NCI-H1105 treated with DMSO at 0.1 percent for 48 hours (cell line): ENCODE data around the gene HS3ST3B1.

Experiments used
- DNase-seq: peaks from one replicate; lab custom pipeline; 2025; lab: John Stamatoyannopoulos, UW

HS3ST3B1 gene

DNA sequence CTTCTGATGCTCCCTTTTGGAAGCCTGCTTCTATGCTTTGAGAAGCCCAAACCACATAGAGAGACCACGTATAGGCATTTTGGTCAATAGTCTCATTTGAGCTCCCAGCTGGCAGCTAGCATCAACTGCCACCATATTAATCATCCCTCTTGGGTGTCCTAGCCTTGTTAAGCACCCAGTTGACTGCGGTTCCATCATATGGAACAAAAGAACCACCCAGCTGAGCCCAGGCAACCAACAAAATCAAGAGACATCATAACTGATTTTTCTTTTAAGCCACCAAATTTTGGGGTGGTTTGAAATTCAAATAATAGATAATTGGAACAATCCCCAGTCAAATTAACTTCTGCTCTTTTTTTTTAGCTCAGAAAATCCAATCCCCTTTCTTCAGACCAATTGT, 53.9 kb downstream of the HS3ST3B1 start:
- no peak for DNase-seq

DNA sequence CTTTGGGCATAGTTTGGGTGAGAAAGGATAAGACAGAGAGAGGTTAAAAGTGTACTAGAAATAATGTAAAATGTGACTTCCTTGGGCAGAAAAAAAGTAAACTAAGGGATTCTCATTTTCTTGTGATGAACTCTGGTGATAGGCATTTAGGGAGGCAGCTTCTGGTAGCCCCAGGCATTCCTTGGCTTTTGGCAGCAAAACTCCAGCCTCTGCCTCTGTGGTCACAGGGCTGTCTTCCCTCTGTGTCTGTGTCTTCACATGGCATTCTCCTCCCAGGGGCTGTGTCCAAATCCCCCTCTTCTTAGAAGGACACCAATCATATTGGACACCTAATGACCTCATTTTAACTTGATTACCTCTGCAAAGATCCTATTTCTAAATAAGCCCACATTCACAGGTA, 54.7 kb downstream of the HS3ST3B1 start:
- no peak for DNase-seq

DNA sequence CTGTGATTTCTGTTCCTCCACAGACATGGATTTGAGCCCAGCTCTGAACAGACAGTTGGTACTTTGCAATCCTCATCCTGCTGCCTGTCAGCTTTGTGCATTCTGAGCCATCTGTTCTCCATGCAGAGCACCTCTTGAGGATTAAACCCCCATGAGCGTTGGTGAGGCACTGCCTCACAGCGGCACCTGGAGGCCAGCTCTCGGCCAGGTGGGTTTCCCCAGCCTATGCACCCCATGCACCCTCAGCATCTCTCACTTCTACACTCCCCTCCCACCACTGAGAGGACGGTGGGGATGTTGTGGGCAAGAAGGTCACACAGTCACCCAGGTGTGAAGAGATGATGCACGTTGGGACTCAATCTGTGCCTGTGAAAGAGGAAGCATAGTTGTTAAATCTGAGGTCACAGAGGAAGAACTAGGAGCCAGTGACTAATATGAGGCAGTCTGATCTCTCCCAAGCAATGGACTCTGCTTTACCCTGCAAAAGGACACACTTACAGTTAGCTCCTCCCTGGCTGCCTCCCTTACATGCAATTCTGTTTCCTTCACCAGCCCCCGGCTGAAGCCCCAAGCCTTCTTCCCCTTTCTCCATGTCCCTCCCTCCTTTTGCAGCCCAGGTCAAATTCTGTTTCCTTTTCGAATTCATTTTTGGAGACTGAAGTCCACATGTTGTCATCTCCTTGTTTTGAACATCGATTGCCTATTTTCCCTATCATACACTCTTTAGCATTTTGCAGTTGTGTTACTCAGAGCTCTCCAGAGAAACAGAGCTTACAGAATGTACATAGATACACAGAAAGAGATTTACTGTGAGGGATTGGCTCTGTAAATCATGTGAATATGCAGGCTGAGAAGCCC, 58.5 kb downstream of the HS3ST3B1 start:
- DNase-seq, result no peak

DNA sequence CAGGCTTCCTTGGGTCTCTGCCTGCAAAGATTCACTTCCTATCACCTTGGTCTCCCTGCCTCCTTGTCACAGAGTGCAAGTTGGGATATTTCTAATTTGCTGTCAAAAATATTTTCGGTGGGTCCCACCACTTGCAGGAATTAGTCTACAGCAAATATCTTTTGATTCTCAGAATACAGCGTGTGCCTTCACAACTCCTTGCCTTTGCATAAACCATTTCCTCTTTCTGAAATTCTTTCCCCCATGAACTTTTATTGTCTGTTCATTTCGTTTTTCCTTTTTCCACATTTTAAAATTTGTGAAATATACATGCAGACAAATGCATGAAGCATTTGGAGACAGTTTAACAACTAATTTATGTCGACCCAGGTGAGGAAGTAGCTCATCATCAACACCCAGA, 60.0 kb downstream of the HS3ST3B1 start:
- no peak for DNase-seq

DNA sequence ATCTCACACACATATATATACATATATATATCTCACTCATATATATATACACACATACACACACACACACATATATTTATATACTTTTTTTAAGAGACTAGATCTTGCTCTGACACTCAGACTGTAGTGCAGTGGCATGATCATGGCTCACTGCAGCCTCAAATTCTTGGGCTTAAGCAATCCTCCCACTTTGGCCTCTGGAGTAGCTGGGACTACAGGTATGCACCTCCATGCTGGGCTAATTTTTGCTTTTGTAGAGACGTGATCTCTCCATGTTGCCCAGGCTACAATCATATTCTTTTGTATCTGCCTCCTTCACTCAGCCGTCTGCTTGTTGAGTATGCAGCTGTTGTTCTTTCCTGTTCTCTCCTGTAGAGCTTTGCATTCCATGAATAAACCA, 60.6 kb downstream of the HS3ST3B1 start:
- DNase-seq, result no peak

DNA sequence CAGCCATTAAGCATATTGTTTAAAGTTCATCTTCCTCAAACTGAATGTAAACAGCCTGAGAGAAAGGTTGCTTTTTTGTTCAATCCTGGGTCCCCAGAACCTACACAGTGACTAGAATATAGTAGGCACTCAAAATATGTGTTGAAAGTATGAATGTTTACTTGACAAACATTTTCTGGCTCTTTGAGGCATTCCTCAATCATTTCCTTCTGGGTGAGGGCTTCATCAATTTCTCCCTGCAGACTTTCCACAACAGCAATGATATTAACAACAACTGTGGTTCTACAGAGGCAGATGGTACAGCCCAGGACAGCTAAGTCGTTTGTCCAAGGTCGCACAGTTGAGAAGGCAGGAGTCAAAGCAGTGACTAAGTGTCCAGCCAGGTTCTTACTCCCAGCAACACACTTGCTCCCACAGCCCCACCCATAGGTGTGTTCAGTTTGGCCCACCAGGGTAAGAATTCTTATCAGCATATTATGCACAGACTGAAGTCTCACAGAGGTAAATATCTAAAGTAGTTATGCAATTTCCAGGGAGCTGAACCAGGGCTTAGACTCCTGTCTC, 61.1 kb downstream of the HS3ST3B1 start:
- DNase-seq, result no peak

DNA sequence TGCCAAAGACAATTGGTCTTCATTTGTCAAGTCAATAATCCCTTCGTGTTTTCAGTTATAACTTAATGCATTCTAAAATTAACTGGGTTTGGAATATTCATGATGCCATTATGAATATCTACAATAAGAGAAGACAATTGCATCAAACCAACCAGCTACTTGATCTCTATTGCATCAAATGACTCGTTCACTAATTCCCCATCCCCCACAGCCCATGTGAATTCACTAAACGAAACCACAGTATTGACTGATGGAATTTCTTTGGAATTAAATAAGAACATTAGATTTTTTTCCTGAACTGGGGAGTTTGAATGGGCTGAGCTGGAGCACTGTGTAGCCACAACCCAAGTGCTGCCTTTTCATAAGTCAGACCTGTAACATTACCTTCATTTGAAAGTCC, 65.3 kb downstream of the HS3ST3B1 start:
- no peak for DNase-seq

DNA sequence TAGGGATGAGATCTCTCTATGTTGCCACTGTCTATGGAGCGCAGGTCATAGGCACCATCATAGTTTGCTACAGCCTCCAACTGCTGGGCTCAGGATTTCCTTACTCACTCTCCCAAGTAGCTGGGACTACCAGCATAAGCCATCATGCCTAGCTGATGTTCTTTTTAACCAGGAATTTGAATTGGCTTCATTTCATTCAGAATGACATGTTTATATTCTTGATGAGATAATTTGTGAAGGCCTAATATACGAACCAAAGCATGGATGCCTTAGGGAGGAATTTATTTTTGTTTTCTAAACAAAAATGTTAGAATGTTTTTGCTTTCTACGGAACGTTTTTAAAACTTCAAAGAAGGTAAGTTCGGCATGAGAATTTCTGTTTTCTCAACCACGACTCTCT, 71.6 kb downstream of the HS3ST3B1 start:
- no peak for DNase-seq

DNA sequence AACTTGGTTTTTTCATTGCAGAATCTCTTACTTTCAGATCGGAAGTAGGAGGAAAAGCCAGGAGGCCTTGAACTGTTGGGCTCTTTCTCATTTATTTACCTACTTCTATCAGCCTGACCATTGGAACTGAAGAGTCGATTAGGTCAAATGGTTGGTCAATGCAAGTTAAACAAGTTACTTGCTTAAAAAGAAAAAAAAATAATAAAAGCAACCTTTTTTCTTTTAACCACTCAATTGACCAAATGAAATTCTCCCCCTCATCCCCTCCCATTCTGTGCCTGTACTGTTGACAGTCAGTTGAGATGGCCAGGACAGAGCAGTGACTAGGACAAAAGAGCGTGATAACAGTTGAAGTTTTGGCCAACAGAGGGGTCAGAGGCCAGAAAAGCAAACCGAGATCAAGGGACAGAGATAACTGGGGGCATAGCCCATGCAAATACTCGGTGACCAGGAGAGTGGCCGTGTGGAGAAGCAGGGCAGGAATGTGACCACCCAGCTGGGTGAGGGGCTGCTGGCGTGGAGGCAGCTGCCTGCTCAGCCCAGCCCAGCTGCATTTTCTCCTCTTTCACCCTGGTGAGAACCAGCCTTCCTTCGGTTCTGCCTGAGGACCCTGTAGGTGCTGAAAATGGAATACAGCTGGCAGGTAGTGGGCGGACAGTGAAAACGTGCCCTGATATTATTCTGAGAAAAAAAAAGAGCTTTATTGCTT, 72.2 kb downstream of the HS3ST3B1 start:
- DNase-seq, result no peak

DNA sequence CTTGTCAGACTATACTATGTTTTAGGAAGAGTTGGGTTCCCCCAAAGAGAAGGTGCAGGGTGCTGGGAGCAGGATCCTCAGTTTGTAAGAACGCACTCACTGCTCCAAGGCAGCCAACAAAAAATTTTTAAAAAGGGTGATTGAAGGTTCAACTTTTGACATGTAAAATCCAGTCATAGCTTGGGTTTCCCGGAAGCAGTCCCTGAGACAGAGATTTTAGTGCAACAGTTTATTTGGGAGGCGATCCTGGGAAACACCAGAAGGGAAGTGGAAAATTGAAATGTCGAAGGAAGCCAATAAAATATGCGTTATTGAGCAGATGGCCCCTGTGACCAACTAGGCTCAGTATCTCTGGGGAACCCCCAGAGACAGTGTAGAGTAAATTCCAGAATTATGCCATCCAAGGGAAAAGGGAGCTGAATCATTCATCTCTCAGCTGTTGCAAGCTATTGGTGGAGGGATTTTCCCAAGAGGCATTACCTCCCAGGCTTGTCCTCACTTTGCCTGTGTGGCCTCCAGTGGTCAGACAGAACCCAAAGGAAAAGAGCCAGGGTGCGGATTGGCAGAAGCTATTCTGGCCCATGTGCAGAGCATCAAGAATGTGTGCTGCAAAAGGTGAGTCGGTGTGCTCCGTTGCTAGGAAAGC, 72.9 kb downstream of the HS3ST3B1 start:
- DNase-seq, result no peak

DNA sequence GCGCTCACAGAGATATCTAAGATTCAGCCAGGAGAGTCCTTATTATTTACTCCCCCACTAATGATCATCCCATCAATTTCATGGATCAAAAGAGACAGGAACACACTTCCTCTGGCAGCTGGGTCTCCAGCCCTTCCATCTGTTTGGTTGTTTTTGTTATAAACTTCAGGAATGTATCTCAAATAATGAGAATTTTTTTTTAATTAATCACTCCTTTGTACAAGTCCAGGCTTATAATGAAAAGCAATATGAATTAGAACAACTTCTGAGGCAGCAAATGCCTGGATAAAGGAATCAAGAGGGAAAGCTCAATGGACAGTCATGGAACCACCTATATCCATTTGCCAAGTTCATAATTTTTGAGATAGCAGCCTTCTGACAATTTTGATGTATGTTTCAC, 73.4 kb downstream of the HS3ST3B1 start:
- no peak for DNase-seq

DNA sequence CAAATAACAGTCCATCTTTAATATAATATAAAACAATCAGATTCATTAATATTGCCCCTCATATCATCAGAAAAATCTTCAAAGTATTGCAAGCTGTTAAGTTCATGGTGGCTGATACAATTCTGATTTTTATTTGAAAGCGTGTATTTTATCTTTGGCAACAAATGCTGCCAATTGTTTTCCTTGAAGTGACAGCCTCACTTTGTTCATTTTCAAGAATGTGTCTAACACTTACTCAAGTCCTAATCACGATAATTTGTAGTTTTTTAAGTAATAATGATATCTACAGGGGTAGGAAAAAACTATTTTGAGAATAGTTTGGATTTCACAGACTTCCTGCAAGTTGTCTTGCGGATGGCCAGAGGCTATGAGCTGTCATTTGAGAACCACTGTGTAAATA, 75.8 kb downstream of the HS3ST3B1 start:
- DNase-seq, result no peak

DNA sequence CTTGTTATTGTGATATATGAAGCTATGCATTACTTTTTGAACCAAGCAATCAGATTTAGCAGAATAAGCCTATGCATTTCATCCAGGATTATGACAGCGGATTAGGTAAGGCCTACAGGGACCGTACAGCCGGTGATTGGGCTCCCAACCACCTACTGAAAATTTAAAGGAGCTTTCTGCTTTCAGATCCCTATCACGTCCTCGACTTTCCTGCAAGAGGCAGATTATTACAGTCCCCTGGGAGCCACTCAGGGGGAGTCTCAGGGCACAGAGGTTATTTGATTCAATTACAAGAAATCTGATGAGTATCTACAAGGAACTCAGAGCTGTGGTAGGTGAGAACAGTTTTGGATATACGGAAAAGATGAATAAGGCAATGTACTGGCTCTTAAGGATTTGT, 80.7 kb downstream of the HS3ST3B1 start:
- DNase-seq, result no peak

DNA sequence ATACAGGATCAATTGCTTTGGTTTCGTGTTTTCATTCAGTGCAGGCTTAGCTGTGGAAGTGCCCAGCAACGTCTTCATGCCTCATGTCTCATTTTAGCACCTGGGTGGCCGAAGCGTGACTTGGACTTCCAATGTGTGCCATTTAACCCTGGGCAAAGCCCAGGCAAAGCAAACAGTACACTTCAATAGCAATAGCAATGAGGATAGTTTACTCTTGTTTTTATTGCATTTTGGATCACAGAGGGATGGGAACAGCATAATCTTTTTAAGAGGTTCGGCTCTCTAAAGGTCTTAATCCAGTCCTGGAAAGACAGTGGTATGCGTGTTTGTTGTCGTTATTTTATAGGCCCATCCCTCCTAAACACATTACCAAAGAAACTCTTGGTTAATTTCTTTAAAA, 86.2 kb downstream of the HS3ST3B1 start:
- DNase-seq, result no peak

DNA sequence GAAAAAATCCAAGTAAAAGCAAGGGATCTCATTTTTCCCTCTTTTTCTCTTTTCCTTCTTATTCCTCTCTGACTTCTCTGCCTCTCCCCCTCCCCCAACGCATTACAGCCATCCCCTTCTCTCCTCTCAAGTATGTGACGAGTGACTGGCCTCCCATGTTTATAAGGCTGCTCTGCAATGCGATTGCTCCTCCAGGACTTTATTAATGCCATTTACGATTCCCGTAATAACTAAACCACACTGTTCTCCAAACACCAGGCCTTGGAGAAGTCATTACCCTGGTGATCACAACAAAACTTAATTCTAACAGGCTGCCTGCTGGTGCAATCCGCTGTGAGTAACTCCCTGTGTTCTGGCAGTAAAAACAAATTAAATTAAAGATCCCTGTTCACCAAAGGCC, 88.8 kb downstream of the HS3ST3B1 start:
- no peak for DNase-seq

DNA sequence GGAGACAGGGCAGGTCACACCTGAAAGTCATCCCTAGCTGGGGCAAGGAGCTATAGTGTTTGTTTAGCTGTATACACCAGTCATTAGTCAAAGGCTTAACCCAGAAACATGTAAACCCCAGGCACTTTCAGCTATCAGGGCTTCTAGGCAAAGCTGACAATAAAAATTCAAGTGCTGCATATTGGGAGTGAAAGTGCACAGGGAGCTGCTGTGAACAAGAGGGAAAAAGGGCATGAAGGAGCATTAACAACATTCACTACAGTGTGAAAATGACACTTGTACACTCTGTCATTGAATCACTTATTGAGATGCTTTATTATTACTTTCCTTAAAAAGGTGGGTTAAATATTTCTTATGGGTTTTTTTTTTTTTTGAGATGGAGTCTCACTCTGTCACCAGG, 92.8 kb downstream of the HS3ST3B1 start:
- DNase-seq, result no peak

DNA sequence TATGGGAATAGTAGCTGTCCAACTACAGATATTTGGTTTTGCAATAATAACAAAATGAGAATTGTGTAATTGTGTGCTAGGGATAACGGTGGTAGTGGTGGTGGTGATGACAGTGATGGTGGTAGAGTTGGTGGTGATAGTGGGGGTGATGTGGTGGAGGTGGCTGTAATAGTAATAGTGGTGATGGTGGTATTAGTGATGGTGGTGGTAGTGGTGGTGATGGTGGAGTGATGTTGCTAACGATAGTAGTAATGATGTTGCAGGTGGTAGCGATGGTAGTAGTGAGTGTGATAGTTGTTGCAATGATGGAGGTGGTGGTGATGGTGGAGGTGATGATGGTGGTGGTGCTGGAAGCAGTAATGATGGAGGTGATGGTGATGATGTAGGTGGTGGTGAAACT, 94.4 kb downstream of the HS3ST3B1 start:
- no peak for DNase-seq

DNA sequence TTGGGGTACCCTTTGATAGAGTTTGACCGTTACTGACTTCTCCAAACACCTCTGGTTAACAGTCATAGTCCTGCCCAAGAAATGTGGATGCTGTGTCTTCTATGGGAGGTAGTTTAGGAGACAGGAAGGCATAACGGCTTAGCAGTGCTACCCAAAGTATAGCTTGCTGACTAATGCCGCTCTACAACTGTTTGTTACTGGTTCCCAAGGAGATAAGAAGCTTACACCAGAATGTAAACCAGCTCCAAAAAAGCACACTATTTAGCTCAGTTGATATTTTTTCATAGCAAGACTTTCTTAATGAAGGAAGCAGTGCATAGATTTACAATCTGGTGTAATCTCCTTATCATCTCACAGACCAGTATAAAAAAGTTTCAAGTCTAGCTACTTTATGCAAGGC, 95.7 kb downstream of the HS3ST3B1 start:
- no peak for DNase-seq

DNA sequence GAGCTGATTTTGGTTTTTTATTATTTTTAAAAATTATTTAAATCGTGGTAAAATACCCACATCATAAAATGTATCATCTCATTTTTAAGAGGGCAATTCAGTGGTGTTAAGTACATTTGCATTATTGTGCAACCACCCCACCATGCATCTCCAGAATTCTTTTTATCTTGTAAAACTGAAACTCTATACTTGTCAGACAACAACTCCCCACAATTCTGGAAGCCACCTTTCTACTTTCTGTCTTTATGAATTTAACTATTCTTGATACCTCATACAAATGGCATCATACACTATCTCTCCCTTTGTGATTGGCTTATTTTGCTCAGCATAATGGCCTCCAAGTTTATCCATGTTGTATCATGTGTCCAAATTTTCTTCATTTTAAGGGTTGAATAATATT, 97.9 kb downstream of the HS3ST3B1 start:
- DNase-seq, result no peak
